GM12878 (cell line): ENCODE data around the gene ABCB8. TPM values are rescaled to one million over a fixed set of nuclear protein-coding genes. Genes with fewer than 3 reads are reported as not detected.

Experiments
- ATAC-seq: fragments of 200-7000 bp; cut with Tn5 transposase; 3 replicates; pipeline ENCODE4 v1.9.1; 2020; ENCODE audit warnings: mild to moderate bottlenecking, moderate library complexity
- BruUV-seq: library from RNA; stranded (reverse); fragments of 400-500 nt; replicated peaks from 2 replicates; lab custom pipeline; 2021; lab: Mats Ljungman, UMichigan
- CTCF ChIA-PET: fragments of 300-600 bp; sonication (Branson Sonifier 250); formaldehyde crosslinking; extraction: SDS; loops from one replicate; lab custom pipeline; 2021; ENCODE audit warnings: inconsistent platforms; lab: Yijun Ruan, JAX
- POLR2A ChIA-PET: fragments of 350-600 bp; formaldehyde crosslinking; extraction: SDS; loops from one replicate; lab custom pipeline; 2021; ENCODE audit warnings: inconsistent platforms; lab: Charles Lee
- RAD21 ChIA-PET: fragments of 300-600 bp; sonication (Branson Sonifier 250); formaldehyde crosslinking; loops from one replicate; lab custom pipeline; 2023; ENCODE audit warnings: antibody characterized with exemption; ENCODE audit not compliant: unreplicated experiment; lab: Charles Lee
- SMC1A ChIA-PET: fragments of 300-600 bp; sonication (Branson Sonifier 250); formaldehyde crosslinking; loops from one replicate; lab custom pipeline; 2023; ENCODE audit not compliant: unreplicated experiment, uncharacterized antibody; lab: Charles Lee
- DNase-seq: peaks from one replicate; pipeline ENCODE4 v3.0.0-alpha.2; 2011; ENCODE audit warnings: low read depth, low spot score
- FAIRE-seq: peaks from 3 replicates; lab custom pipeline; 2011; peaks lifted over from hg19 to GRCh38; lab: Jason Lieb, UNC
- H2AFZ ChIP-seq: 2 replicates; pipeline ENCODE4 v1.6.0; 2011; ENCODE audit warnings: low read depth, low read length, control low read depth; ENCODE audit not compliant: control insufficient read depth
- H3K27ac ChIP-seq: 2 replicates; pipeline ENCODE4 v1.5.1; 2011; ENCODE audit warnings: control low read depth; ENCODE audit not compliant: control insufficient read depth, insufficient read depth
- H3K27me3 ChIP-seq, 2 experiments: replicated peaks in 1 of 2; 2 replicates each; pipeline versions ENCODE4 v1.6.0 to v1.6.1; 2011; ENCODE audit warnings: low read length in 1 of 2; ENCODE audit not compliant: control insufficient read depth in 2 of 2, insufficient read depth in 2 of 2
- H3K36me3 ChIP-seq, 2 experiments: 2 replicates each; pipeline ENCODE4 v1.5.1; 2011; ENCODE audit warnings: low read length in 1 of 2; ENCODE audit not compliant: control insufficient read depth in 2 of 2, insufficient read depth in 2 of 2
- H3K4me1 ChIP-seq: 2 replicates; pipeline ENCODE4 v1.6.1; 2011; ENCODE audit warnings: mild to moderate bottlenecking, low read length, moderate library complexity, mixed read lengths; ENCODE audit not compliant: control insufficient read depth, insufficient read depth
- H3K4me2 ChIP-seq: 2 replicates; pipeline ENCODE4 v1.6.0; 2011; ENCODE audit warnings: control low read depth; ENCODE audit not compliant: control insufficient read depth, insufficient read depth
- H3K4me3 ChIP-seq: fragments of 200-600 bp; sonication (generic); 2 replicates; pipeline ENCODE4 v1.5.1; 2016
- H3K79me2 ChIP-seq: 2 replicates; pipeline ENCODE4 v1.6.0; 2011; ENCODE audit warnings: low read length; ENCODE audit not compliant: control insufficient read depth, insufficient read depth
- H3K9ac ChIP-seq: 2 replicates; pipeline ENCODE4 v1.8.0; 2011; ENCODE audit warnings: low read length, control low read depth, mixed read lengths; ENCODE audit not compliant: control insufficient read depth, insufficient read depth
- H3K9me3 ChIP-seq: replicated peaks from 3 replicates; pipeline ENCODE4 v1.5.1; 2011; ENCODE audit warnings: mild to moderate bottlenecking, low read length; ENCODE audit not compliant: control insufficient read depth, insufficient read depth
- H4K20me1 ChIP-seq: 2 replicates; pipeline ENCODE4 v1.6.0; 2011; ENCODE audit not compliant: control insufficient read depth, insufficient read depth
- CBX5 ChIP-seq: sonication (generic); IDR thresholded peaks from 2 replicates; pipeline ENCODE4 v1.6.1; 2016; ENCODE audit warnings: low read depth, moderate library complexity, mild to moderate bottlenecking, inconsistent platforms
- FOS ChIP-seq: IDR thresholded peaks from 3 replicates; pipeline ENCODE4 v1.6.1; 2011; ENCODE audit warnings: borderline replicate concordance; ENCODE audit not compliant: insufficient read length; ENCODE audit errors: extremely low read depth
- HCFC1 ChIP-seq: fragments of 150-350 bp; IDR thresholded peaks from 2 replicates; pipeline ENCODE4 v1.6.1; 2014; ENCODE audit warnings: low read length
- LARP7 ChIP-seq: fragments of 450-650 bp; IDR thresholded peaks from 2 replicates; pipeline ENCODE4 v1.6.1; 2017; ENCODE audit warnings: mild to moderate bottlenecking
- PAX5 ChIP-seq: IDR thresholded peaks from 2 replicates; pipeline ENCODE4 v1.6.1; 2011; ENCODE audit warnings: low read depth, low read length, borderline replicate concordance
- YBX1 ChIP-seq: fragments of 450-650 bp; IDR thresholded peaks from 2 replicates; pipeline ENCODE4 v1.6.1; 2016; ENCODE audit warnings: antibody characterized with exemption
- WGBS: methylation state at CpG from one replicate; pipeline ENCODE4 v1.1.6; 2016; ENCODE audit warnings: low lambda C conversion rate; ENCODE audit not compliant: insufficient replicate concordance, insufficient coverage; ENCODE audit errors: missing lambda C conversion rate; 5-methylcytosine and 5-hydroxymethylcytosine counted together
- in situ Hi-C: fragments of 300-500 bp; cut with MboI; formaldehyde crosslinking; loops from 9 replicates; pipeline ENCODE4 v1.14.3; 2018; ENCODE audit warnings: mixed read lengths
- intact Hi-C: fragments of 100-400 bp; cut with micrococcal nuclease; formaldehyde crosslinking; loops from one replicate; pipeline ENCODE4 v1.14.2; 2022; ENCODE audit not compliant: unreplicated experiment
- polyA plus RNA-seq, 11 experiments: library from polyadenylated mRNA; depleted of rRNA in 4 of 11; unstranded in 6 of 11; stranded (reverse) in 5 of 11; fragments of >200 nt; fragmentation: Nextera tagmentation in 4 of 11; fragmentation: Illumina TruSeq in 1 of 11; extraction: Ambion mirVana in 4 of 11; extraction: Trizol in 1 of 11; gene quantifications; 1 replicate in 1 of 11; 2 replicates in 10 of 11; pipeline versions ENCODE4 v1.2.1 to v1.2.3, GENCODE V29; 2011 to 2016; ENCODE audit warnings: inconsistent platforms in 2 of 11, missing spikeins in 2 of 11, low read depth in 1 of 11
- total RNA-seq, 4 experiments: library from RNA; depleted of rRNA in 3 of 4; stranded (reverse); fragments of >200 nt in 3 of 4; fragmentation: Illumina TruSeq in 1 of 4; extraction: Trizol in 1 of 4; gene quantifications; 2 replicates each; pipeline versions ENCODE4 v1.2.1 to v1.2.3, GENCODE V29; 2013 to 2021
- TF ChIP-seq, protein P1 (sequence below): fragments of 450-650 bp; formaldehyde crosslinking; IDR thresholded peaks from 2 replicates; pipeline ENCODE4 v1.5.0; 2022; ENCODE audit warnings: mild to moderate bottlenecking, missing genetic modification characterization

ABCB8 gene
- total and polyA plus RNA-seq, 10 of the 15 experiments (the other 5 are each of a cell fraction or from before 2014, with no cell fraction given), result 0.77 to 34.8 (median 18.9) TPM

DNA sequence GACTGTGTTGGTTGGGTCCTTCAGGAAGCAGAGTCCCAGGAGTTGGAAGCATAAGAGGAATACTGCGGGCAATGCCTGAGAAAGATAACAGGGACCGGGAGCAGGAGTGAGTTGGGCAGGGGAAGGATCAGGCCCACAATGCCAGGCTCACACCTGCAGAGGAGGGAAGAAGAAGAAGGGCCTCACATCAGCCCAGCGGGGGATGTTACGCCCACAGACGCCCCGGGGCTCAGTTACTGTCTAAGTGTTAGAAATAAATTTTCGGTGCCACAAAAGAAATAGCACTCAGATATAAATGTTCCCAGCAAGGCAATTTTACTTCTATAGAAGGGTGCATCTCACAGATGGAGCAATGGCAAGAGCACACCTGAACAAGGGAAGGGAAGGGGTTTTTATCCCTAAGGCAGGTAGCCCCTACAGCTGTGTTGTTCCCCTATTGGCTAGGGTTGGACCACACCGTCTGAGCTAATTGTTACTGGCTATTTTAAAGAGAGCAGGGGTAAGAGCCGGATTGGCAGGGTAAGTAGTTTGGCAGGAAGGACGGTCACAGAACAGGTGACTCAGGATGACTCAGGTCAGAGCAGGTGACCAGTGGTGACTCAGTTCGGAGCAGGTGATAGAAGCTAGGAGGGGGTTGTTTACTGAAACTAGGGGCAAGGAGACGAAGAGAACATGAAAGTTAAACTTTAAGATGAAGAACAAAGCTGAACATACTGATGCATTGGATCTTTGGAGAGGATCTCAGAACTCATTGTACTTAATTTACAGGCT, 37.6 kb upstream of the ABCB8 start, which contains the start of gene NOS3:
Gene NOS3, plus strand, starts transcription at position 602 of the 771 bp plus-strand sequence. CDS start 2,787 bp downstream, outside the sequence.
- H3K4me3 ChIP-seq, result no peak within 1 kb of the TSS
- no TSS peak for BruUV-seq

More for the DNA sequence above, 37.6 kb upstream of the ABCB8 start, which contains the start of gene NOS3:
- FAIRE-seq (no peak), DNase-seq (no peak), ATAC-seq (no peak)
- TF ChIP-seq YBX1, result no peak
- TF ChIP-seq, protein P1, sequence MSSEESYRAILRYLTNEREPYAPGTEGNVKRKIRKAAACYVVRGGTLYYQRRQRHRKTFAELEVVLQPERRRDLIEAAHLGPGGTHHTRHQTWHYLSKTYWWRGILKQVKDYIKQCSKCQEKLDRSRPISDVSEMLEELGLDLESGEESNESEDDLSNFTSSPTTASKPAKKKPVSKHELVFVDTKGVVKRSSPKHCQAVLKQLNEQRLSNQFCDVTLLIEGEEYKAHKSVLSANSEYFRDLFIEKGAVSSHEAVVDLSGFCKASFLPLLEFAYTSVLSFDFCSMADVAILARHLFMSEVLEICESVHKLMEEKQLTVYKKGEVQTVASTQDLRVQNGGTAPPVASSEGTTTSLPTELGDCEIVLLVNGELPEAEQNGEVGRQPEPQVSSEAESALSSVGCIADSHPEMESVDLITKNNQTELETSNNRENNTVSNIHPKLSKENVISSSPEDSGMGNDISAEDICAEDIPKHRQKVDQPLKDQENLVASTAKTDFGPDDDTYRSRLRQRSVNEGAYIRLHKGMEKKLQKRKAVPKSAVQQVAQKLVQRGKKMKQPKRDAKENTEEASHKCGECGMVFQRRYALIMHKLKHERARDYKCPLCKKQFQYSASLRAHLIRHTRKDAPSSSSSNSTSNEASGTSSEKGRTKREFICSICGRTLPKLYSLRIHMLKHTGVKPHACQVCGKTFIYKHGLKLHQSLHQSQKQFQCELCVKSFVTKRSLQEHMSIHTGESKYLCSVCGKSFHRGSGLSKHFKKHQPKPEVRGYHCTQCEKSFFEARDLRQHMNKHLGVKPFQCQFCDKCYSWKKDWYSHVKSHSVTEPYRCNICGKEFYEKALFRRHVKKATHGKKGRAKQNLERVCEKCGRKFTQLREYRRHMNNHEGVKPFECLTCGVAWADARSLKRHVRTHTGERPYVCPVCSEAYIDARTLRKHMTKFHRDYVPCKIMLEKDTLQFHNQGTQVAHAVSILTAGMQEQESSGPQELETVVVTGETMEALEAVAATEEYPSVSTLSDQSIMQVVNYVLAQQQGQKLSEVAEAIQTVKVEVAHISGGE (CRISPR knock-in tag), result no peak
- no peak for TF ChIP-seq CBX5
- no peak for TF ChIP-seq HCFC1
- TF ChIP-seq PAX5, result no peak
- TF ChIP-seq FOS, result no peak
- no peak for TF ChIP-seq LARP7
- in situ Hi-C loops, result no loop called here
- Histone ChIP-seq H3K9ac (no peak within 1 kb of the TSS), H3K4me2 (no peak within 1 kb of the TSS), H3K36me3 (no peaks in the 10 kb centered on the region), H3K27ac (no peak within 1 kb of the TSS), H3K9me3 (no peaks in the 10 kb centered on the region; the same call in 2 of the 3 replicates), H2AFZ (no peak within 1 kb of the TSS), H4K20me1 (no peaks in the 10 kb centered on the region), H3K4me1 (no peaks in the 10 kb centered on the region; the same call in 1 of the 2 replicates), H3K79me2 (no peaks in the 10 kb centered on the region), H3K27me3 (peaks cover 0 to 3% of the 10 kb centered on the region in 2 experiments; a peak in 2 of 4 replicates)
- ChIA-PET SMC1A (interaction anchor here (0.7 to 1.0 kb wide), 2 partner anchors 18 to 92 kb away, joined by 3 read pairs; no protein-coding TSS in a partner anchor), RAD21 (no interaction called here), POLR2A (no interaction called here), CTCF (interaction anchor here (0.5 to 2.6 kb wide), 8 partner anchors 18 to 231 kb away, joined by 3 to 10 read pairs (median 3); no protein-coding TSS in a partner anchor)
- intact Hi-C loops, result no loop called here
- WGBS, result 32% methylated on average over 12 of the region's 12 CpGs
